HG02840 (cell line): ENCODE measurements around the gene MAPK12.
"Not testable (repeated sequence)": the region's sequence is repeated elsewhere in the genome, so short reads cannot be mapped to it uniquely, and the experiment has no call there.

ENCODE experiments used
- ATAC-seq: cut with Tn5 transposase; IDR thresholded peaks from one replicate; pipeline ENCODE4 v1.9.1; 2021; ENCODE audit warnings: mild to moderate bottlenecking, moderate library complexity, moderate number of reproducible peaks; ENCODE audit not compliant: unreplicated experiment, low FRiP score

The MAPK12 gene

DNA sequence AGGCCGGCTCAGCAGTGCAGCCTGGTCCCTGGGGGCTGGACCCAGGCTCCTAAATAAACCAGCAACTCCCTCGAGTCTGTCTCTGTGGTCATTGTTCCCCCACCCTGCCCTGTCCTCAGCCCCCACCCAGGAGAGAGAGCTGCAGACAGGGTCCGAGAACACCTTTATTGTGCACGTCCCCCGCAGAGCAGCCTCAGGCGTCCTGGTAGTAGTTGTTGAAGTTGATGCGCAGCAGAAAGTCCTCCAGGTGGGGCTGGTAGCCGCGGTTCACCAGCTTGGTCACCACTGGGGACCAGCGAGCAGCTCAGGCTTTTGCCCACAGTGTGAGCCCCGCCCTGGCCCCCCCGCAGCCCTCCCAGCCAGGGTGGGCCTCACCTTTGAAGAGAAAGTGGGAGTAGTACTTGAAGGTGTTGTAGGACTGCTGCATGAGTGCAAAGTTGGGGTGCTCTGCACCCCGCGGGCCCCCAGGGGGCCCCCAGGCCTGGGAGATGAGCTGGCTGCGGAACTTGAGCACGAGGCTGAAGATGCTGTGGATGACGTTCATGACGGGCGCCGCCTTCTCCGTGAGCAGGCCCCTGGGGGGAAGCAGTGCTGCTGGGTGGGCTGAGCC is 43.8 kb downstream of the MAPK12 start:
- no peak for ATAC-seq

- no peak for ATAC-seq
Measured at GRCh38 chr22:50216684-50217520, 44.6 kb downstream of the MAPK12 start.

DNA sequence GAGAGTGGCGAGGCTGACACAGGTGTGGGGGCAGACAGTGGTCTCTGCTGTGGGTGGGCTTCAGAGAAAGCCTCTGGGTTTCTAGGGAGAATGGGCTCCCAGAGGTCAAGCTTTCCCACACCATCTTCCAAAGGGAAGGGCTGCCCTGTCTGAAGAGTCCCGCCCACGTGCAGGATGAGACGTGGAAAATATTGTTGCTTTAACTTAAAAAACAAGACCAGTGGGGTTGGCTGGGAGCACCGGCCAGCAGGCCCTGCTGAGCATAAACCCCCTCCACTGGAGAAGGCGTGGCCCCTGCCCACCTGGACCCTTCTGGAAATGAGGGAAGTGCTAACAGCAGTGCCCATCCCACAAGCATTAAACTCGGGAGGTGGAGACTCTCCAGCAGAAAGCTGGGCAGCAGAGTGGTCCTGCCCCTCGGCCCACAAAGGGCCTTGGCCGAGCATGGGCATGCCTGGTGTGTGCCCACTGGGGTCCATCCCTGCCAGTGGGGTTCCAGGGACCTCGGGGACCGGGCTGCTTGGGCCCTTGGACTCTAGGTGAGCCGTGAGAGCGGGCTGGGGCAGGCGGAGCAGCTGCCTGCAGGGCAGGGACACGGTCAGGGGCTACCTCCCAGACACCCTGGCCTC is 45.3 kb downstream of the MAPK12 start:
- no peak for ATAC-seq

GRCh38 chr22:50215297-50216054 is 46.0 kb downstream of the MAPK12 start:
- ATAC-seq, result no peak

DNA sequence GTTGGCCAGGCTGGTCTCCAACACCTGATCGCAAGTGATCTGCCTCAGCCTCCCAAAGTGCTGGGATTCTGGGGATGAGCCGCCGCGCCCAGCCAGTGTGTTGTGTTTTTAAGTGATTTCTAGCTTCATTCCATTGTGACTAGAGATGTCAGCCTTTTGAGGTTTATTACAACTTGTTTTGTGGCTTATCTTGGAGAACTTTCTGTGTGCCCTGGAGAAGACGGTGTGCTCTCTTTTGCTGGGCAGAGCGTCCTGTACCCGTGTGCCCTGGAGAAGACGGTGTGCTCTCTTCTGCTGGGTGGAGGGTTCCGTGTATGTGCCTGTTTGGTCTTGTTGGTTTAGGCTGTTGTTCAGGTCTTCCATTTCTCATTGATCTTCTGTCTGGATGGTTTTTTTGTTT is 48.2 kb downstream of the MAPK12 start:
- no peak for ATAC-seq

DNA sequence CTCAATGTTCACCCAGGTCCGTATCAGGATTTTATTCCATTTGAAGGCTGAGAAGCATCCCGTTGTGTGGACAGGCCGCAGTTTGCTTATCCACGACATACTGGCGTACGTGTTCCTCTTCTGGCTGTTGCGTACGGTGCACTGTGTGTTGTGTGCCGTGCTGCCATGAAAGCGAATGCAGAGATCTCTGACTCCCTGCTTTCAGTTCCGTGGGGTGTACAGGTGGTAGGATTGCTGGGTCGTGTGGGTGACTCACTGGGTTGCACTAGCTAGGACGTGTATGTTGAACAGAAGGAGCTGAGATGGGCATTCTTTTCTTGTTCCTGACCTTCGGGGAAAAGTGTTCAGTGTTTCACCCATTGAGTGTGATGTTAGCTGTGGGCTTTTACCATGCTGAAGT is 50.3 kb downstream of the MAPK12 start:
- no peak for ATAC-seq

DNA sequence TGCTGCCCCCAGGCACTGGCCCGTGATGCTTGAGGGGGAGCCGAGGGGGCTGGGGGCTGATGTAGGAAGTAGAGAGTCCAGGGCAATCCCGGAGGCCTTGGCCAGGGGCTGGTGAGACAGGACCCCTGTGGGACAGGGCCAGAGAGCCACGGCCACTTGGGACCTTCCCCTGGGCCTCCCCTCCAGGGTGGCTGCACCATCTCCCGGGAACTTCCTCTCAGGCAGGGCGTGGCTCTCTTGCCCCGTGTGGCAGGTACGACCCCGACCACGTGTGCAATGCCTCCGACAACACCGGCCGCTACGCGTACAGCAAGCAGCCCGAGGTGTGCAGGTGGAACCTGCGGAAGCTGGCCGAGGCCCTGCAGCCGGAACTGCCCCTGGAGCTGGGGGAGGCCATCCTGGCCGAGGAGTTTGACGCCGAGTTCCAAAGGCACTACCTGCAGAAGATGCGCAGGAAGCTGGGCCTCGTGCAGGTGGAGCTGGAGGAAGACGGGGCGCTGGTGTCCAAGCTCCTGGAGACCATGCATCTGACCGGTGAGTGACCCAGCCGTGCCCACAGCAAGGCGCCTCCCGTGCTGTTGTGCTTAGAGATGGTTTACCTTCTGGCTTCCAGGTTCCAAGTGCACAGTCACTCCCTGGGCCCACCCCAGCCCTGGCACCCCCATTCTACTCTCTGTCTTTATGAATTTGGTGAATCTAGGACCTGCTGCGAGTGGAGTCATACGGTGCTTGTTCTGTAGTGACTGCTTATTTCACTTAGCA is 50.9 kb downstream of the MAPK12 start:
- ATAC-seq, result no peak

DNA sequence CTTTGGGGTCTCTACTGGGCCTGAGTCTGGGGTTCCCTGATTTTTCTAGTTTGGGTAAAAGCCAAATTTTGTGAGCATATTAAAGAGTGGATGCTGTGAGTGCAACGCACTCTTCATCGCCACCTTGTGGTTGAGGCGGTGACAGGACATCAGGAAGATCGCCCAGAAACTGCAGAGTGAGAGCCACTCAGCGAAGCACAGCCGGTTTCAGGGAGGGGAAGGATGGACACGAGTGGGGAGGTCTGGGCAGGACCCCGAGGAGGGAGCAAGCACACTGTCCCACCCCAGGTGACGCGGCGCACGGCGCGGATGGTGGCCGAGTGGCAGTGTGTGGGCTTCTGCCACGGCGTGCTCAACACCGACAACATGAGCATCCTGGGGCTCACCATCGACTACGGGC is 51.6 kb downstream of the MAPK12 start:
- no peak for ATAC-seq

- ATAC-seq, result no peak
Measured at GRCh38 chr22:50208939-50209892, 52.3 kb downstream of the MAPK12 start.

DNA sequence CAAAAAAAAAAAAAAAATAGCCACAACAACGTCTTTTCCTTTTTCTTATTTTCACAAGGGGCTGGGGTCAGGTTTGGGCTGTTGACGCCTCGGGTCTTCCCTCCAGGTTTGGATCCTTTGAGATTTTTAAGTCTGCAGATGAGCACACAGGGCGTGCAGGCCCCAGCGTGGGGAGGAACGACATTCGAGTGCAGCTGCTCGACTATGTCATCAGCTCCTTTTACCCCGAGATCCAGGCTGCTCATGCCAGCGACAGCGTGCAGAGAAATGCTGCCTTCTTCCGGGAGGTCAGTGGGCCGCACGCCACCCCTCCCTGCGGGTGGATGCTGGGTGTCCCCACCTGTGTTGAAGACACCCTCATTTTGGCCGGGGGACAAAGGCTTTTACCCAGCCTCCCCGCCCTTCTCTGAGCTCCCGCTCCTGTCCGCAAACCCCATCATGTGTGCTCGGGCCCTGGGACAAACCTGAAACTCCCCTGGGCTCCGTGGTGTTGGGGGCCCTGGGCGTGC is 53.0 kb downstream of the MAPK12 start:
- ATAC-seq, result no peak

DNA sequence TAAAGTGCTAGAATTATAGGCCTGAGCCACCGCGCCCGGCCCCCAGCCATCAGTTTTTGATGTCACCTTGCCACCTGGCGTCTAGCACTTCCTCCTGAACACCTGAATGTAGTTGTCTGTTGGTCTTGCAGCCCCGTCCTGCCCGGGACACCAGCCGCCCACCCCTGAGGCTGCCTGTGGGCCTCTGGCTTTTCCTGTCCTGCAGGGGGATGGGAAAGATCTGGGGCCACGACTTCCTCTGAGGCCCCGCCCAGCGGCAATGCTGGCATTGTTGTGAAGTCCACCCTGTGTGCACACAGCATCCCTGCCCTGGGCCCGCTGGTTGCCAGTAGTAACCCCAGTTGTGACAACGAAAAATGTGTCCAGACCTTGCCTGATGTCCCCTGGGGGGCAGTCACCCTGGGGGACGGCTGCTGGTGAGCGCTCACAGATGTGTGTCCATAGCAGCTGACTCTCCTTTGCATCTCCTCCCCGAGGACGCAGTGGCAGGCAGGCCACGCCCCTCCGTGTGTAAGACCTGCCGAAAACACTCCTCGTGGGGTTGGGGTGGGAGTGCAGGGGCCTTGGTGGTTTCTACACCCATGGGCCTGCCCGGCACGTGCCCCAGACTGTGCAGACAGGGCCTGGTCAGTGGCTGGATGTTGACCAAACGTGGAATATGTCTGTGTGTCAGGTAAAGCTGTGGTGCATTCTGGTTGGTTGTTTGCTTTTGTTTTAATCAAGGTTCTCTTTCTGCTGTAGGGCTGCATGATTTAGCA is 53.9 kb downstream of the MAPK12 start:
- no peak for ATAC-seq

- no peak for ATAC-seq
Measured at GRCh38 chr22:50206599-50206998, 54.9 kb downstream of the MAPK12 start.

- no peak for ATAC-seq
Measured at GRCh38 chr22:50205781-50206569, 55.5 kb downstream of the MAPK12 start.

DNA sequence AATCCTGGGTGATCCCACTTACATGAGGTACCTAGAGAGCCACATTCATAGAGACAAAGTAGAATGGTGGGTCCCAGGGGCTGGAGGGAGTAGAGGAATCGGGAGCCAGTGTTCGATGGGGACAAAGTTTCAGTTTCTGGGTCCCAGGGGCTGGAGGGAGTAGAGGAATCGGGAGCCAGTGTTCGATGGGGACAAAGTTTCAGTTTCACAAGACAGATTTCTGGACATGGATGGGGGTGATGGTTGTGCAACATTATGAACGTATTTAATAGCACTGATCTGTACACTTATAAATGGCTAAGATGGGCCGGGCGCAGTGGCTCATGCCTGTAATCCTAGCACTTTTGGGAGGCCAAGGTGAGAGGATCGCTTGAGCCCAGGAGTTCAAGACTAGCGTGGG is 56.5 kb downstream of the MAPK12 start:
- ATAC-seq, result not testable (repeated sequence)

- no peak for ATAC-seq
Measured at GRCh38 chr22:50204571-50204970, 56.9 kb downstream of the MAPK12 start.

- ATAC-seq, result no peak
Measured at GRCh38 chr22:50203288-50203687, 58.2 kb downstream of the MAPK12 start.
